GM12874 (cell line): ENCODE measurements around the gene GK.

Experiments
- TF ChIP-seq, protein P1 (sequence below): IDR thresholded peaks from 2 replicates; pipeline ENCODE4 v1.5.1; 2011; ENCODE audit warnings: low read depth, mild to moderate bottlenecking, control low read depth, low read length, moderate library complexity; ENCODE audit not compliant: insufficient read depth

The GK gene

GRCh38 chrX:30620125-30620524 is 33.1 kb upstream of the GK start:
- TF ChIP-seq, protein P1, sequence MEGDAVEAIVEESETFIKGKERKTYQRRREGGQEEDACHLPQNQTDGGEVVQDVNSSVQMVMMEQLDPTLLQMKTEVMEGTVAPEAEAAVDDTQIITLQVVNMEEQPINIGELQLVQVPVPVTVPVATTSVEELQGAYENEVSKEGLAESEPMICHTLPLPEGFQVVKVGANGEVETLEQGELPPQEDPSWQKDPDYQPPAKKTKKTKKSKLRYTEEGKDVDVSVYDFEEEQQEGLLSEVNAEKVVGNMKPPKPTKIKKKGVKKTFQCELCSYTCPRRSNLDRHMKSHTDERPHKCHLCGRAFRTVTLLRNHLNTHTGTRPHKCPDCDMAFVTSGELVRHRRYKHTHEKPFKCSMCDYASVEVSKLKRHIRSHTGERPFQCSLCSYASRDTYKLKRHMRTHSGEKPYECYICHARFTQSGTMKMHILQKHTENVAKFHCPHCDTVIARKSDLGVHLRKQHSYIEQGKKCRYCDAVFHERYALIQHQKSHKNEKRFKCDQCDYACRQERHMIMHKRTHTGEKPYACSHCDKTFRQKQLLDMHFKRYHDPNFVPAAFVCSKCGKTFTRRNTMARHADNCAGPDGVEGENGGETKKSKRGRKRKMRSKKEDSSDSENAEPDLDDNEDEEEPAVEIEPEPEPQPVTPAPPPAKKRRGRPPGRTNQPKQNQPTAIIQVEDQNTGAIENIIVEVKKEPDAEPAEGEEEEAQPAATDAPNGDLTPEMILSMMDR = no peak

GRCh38 chrX:30620980-30621618 is 32.1 kb upstream of the GK start:
- TF ChIP-seq, protein P1 = no peak

GRCh38 chrX:30622361-30622760 is 30.9 kb upstream of the GK start:
- TF ChIP-seq, protein P1 = no peak

DNA sequence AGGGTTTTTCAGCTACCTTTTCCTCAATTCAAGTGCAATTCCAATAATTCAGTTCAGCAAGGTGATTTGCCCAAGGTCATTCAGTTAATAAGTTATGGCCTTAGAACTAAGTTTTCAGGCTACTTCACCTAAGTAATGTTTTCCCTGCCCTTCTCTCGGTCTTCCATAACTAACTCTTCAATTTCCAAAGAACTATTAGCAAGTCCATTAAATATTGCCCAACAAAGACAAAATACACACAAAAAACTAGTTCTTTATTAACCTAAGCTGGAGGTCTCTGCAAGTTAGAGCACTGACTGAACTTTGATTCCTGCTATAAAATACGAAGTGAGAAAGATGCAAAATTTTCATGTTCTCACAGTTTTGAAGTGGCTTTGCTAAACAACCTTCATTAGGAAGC is 26.8 kb upstream of the GK start:
- TF ChIP-seq, protein P1 = no peak

- TF ChIP-seq, protein P1 = no peak
Measured at GRCh38 chrX:30627818-30628652, 25.2 kb upstream of the GK start.

GRCh38 chrX:30635630-30636029 is 17.6 kb upstream of the GK start:
- TF ChIP-seq, protein P1 = no peak

- TF ChIP-seq, protein P1 = no peak
Measured at GRCh38 chrX:30637874-30638815, 15.1 kb upstream of the GK start.
